CD4-positive, alpha-beta T cell (primary cell): ENCODE results near the gene APBB1. TPM values are rescaled to one million over a fixed set of nuclear protein-coding genes. Genes with fewer than 3 reads are reported as not detected.

ENCODE experiments used
- ATAC-seq: fragments of 200-7000 bp; cut with Tn5 transposase; one replicate; pipeline ENCODE4 v1.10.0; 2022; ENCODE audit warnings: mild to moderate bottlenecking; ENCODE audit not compliant: poor library complexity
- CTCF ChIA-PET: fragments of 350-600 bp; sonication (Branson Sonifier 250); formaldehyde crosslinking; loops from one replicate; lab custom pipeline; 2021; ENCODE audit warnings: antibody characterized with exemption, inconsistent platforms; lab: Charles Lee
- POLR2A ChIA-PET: fragments of 350-600 bp; sonication (Branson Sonifier 250); formaldehyde crosslinking; loops from one replicate; lab custom pipeline; 2021; ENCODE audit warnings: antibody characterized with exemption, inconsistent platforms; lab: Charles Lee
- DNase-seq, 14 experiments: peaks; one replicate each; pipeline ENCODE4 v3.0.0-alpha.2; 2013 to 2020; ENCODE audit warnings: mixed read lengths in 2 of 14
- H3K27ac ChIP-seq, 2 donors: one replicate each; pipeline versions ENCODE4 v1.5.1 to v1.7.0; 2013; ENCODE audit warnings: low read length in 2 of 2, low read depth in 1 of 2, mild to moderate bottlenecking in 1 of 2
- H3K27me3 ChIP-seq, 2 experiments: 1 replicate in 1 of 2; 2 replicates in 1 of 2; pipeline versions ENCODE4 v1.6.1 to v1.7.0; 2013; ENCODE audit warnings: low read length in 2 of 2, control low read depth in 1 of 2, mild to moderate bottlenecking in 1 of 2, moderate library complexity in 1 of 2; ENCODE audit not compliant: insufficient read depth in 2 of 2, control insufficient read depth in 1 of 2
- H3K36me3 ChIP-seq: one replicate; pipeline ENCODE4 v1.6.1; 2013; ENCODE audit warnings: low read length, control low read depth; ENCODE audit not compliant: insufficient read depth
- H3K4me1 ChIP-seq: one replicate; pipeline ENCODE4 v1.6.1; 2013; ENCODE audit warnings: low read length, control low read depth; ENCODE audit not compliant: insufficient read depth
- H3K4me3 ChIP-seq: one replicate; pipeline ENCODE4 v1.5.1; 2013; ENCODE audit warnings: mild to moderate bottlenecking, low read length, moderate library complexity
- H3K9me3 ChIP-seq, 2 experiments: 1 replicate in 1 of 2; 2 replicates in 1 of 2; pipeline versions ENCODE4 v1.6.1 to v1.7.0; 2013; ENCODE audit warnings: low read length in 2 of 2, mild to moderate bottlenecking in 2 of 2, control low read depth in 1 of 2, moderate library complexity in 1 of 2; ENCODE audit not compliant: control insufficient read depth in 1 of 2, insufficient read depth in 1 of 2
- H3K27ac Mint-ChIP-seq: one replicate; pipeline ENCODE4 v1.8.0; 2020; ENCODE audit warnings: mixed read lengths
- H3K27me3 Mint-ChIP-seq: one replicate; pipeline ENCODE4 v1.8.0; 2021; ENCODE audit warnings: mixed read lengths
- H3K36me3 Mint-ChIP-seq: one replicate; pipeline ENCODE4 v1.8.0; 2021; ENCODE audit warnings: low read depth, mixed read lengths
- H3K4me1 Mint-ChIP-seq: one replicate; pipeline ENCODE4 v1.8.0; 2021; ENCODE audit warnings: low read depth, mixed read lengths
- H3K4me3 Mint-ChIP-seq: one replicate; pipeline ENCODE4 v1.8.0; 2020; ENCODE audit warnings: mild to moderate bottlenecking, mixed read lengths
- H3K9me3 Mint-ChIP-seq: one replicate; pipeline ENCODE4 v1.8.0; 2020; ENCODE audit warnings: mixed read lengths
- intact Hi-C, 2 experiments: fragments of 100-400 bp; cut with DNase I in 1 of 2; cut with micrococcal nuclease in 1 of 2; formaldehyde crosslinking; loops; one replicate each; pipeline versions ENCODE4 v1.15.1 to v1.9.0; 2023 to 2025; cut with DNase I, micrococcal nuclease
- total RNA-seq, 174 experiments: library from RNA in 2 of 174; stranded (reverse) in 2 of 174; gene quantifications; one replicate each; pipeline ENCODE4 v1.2.3 and lab custom pipeline; 2021 to 2026
- TF ChIP-seq, protein P1 (sequence below): fragments of 200-600 bp; IDR thresholded peaks from one replicate; pipeline ENCODE4 v1.8.0; 2022; ENCODE audit warnings: antibody characterized with exemption, mild to moderate bottlenecking

Gene APBB1
- total RNA-seq, 2 experiments from 2014 or later, result 182 to 184 TPM

DNA sequence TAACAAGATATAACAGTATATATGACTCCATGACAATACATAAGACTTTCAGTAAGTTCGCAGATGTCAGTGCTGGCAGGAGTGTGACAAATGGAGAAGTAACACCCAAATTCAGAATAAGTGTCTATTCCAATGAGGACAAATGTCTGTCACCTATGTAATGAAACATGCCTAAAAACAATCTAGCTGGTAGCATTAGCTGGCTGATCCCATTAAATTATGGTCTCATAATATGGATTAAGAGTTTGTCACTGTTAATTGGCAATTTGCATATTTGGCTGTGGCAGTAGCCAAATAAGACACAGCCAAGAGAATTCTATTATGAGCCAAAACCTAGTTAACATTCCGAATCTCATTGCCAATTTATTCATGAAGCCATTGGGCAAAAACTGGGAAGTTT lies 68.4 kb downstream of the APBB1 start:
- H3K27me3 Mint-ChIP-seq, result no peaks in the 10 kb centered on the region
- H3K4me1 Mint-ChIP-seq, result no peaks in the 10 kb centered on the region
- H3K4me1 ChIP-seq, result peaks cover 5% of the 10 kb centered on the region
- H3K27ac Mint-ChIP-seq, result no peak overlapping the region
- no peaks in the 10 kb centered on the region for H3K36me3 ChIP-seq
- H3K9me3 ChIP-seq, result no peaks in the 10 kb centered on the region
- ATAC-seq (no peak), DNase-seq (no peak)
- intact Hi-C loops, result loop anchor here (5.0 kb wide), 5 partner anchors 748 to 1713 kb away; partner anchors contain the start of gene OR51D1 (in 1 of the 2)
- no peaks in the 10 kb centered on the region for H3K36me3 Mint-ChIP-seq
- H3K27ac ChIP-seq, result no peak overlapping the region
- POLR2A ChIA-PET, result no interaction called here
- CTCF ChIA-PET, result no interaction called here
- no peak overlapping the region for H3K4me3 Mint-ChIP-seq
- no peaks in the 10 kb centered on the region for H3K9me3 Mint-ChIP-seq
- TF ChIP-seq, protein P1, sequence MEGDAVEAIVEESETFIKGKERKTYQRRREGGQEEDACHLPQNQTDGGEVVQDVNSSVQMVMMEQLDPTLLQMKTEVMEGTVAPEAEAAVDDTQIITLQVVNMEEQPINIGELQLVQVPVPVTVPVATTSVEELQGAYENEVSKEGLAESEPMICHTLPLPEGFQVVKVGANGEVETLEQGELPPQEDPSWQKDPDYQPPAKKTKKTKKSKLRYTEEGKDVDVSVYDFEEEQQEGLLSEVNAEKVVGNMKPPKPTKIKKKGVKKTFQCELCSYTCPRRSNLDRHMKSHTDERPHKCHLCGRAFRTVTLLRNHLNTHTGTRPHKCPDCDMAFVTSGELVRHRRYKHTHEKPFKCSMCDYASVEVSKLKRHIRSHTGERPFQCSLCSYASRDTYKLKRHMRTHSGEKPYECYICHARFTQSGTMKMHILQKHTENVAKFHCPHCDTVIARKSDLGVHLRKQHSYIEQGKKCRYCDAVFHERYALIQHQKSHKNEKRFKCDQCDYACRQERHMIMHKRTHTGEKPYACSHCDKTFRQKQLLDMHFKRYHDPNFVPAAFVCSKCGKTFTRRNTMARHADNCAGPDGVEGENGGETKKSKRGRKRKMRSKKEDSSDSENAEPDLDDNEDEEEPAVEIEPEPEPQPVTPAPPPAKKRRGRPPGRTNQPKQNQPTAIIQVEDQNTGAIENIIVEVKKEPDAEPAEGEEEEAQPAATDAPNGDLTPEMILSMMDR, result no peak
- no peaks in the 10 kb centered on the region for H3K27me3 ChIP-seq
- no peak overlapping the region for H3K4me3 ChIP-seq

DNA sequence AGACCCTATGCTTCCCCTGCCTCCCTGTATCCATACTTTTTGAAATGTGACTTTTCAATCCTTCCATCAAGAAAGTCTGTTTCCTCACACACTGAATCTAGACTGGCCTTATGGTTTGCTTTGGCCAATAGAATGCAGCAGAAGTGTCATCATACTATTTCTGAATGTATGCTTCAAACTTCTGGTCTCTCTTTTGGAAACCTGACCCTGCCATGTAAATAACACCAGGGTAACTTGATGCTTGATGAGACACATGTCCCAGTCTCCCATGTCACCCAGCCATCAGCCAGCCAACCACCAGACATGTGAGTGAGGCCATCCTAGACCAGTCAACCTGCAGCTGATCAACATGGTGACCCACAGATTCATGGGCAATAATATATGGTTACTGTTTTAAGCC lies 68.9 kb downstream of the APBB1 start:
- Mint-ChIP-seq H3K27ac (no peak overlapping the region), H3K9me3 (no peaks in the 10 kb centered on the region), H3K4me1 (no peaks in the 10 kb centered on the region), H3K27me3 (no peaks in the 10 kb centered on the region), H3K36me3 (no peaks in the 10 kb centered on the region), H3K4me3 (no peak overlapping the region)
- H3K4me3 ChIP-seq, result no peak overlapping the region
- H3K9me3 ChIP-seq, result no peaks in the 10 kb centered on the region
- TF ChIP-seq, protein P1, result no peak
- H3K27ac ChIP-seq, result no peak overlapping the region
- DNase-seq (no peak), ATAC-seq (no peak)
- intact Hi-C loops, result loop anchor here (5.0 kb wide), 5 partner anchors 748 to 1713 kb away; partner anchors contain the start of gene OR51D1 (in 1 of the 2)
- H3K27me3 ChIP-seq, result no peaks in the 10 kb centered on the region
- peaks cover 5% of the 10 kb centered on the region for H3K4me1 ChIP-seq
- CTCF ChIA-PET, result no interaction called here
- H3K36me3 ChIP-seq, result no peaks in the 10 kb centered on the region
- POLR2A ChIA-PET, result no interaction called here

DNA sequence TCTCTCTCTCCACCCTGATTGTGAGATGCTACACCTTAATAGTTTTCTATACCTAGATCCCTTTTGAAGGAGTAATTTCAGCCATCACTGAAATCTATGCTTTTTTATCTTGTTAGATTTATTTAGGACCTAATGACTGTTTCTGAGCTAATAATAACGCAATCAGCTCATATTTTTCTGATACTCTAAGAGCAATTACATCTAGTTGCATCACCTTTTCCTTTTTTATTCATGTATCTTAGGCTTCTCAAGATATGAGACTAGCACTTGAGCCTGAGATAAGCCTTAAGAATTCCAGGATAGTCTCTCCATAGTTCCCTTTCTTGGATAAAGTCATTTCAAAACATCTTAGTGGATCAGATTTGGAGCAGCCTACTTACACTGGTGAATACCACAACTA lies 73.5 kb downstream of the APBB1 start:
- TF ChIP-seq, protein P1, result no peak
- DNase-seq (no peak), ATAC-seq (no peak)
- no peak overlapping the region for H3K27ac ChIP-seq
- ChIA-PET POLR2A (no interaction called here), CTCF (interaction anchor here (1.3 kb wide), 1 partner anchor 8 kb away, joined by 5 read pairs; no protein-coding TSS in a partner anchor)
- H3K4me1 ChIP-seq, result no peaks in the 10 kb centered on the region
- no peak overlapping the region for H3K4me3 ChIP-seq
- intact Hi-C loops, result no loop called here
- H3K4me3 Mint-ChIP-seq, result no peak overlapping the region
- no peaks in the 10 kb centered on the region for H3K36me3 ChIP-seq
- no peaks in the 10 kb centered on the region for H3K36me3 Mint-ChIP-seq
- H3K27me3 ChIP-seq, result no peaks in the 10 kb centered on the region
- H3K27ac Mint-ChIP-seq, result no peak overlapping the region
- no peaks in the 10 kb centered on the region for H3K4me1 Mint-ChIP-seq
- H3K9me3 Mint-ChIP-seq, result no peaks in the 10 kb centered on the region
- peaks cover 13% of the 10 kb centered on the region for H3K27me3 Mint-ChIP-seq
- H3K9me3 ChIP-seq, result no peaks in the 10 kb centered on the region

Other genes with a start within 250 kb of the APBB1 start
- not detected for gene OR52B2, start 248.8 kb downstream of the APBB1 start, total RNA-seq
- gene OR52W1, start 219.9 kb downstream of the APBB1 start, total RNA-seq, result not detected
- gene C11orf42, start 213.5 kb downstream of the APBB1 start, total RNA-seq, result not detected
- 10 to 100 TPM; 26.7 to 27.7 TPM for gene FHIP1B, start 184.5 kb downstream of the APBB1 start, total RNA-seq
- under 1 TPM in 1 of 2 experiments, not detected in 1; 0.16 TPM for gene CNGA4, start 180.0 kb downstream of the APBB1 start, total RNA-seq
- gene CCKBR, start 159.3 kb downstream of the APBB1 start, total RNA-seq, result not detected
- gene CAVIN3, start 98.6 kb downstream of the APBB1 start, total RNA-seq, result under 1 TPM in 1 of 2 experiments, not detected in 1; 0.27 TPM
- gene SMPD1, start 28.6 kb downstream of the APBB1 start, total RNA-seq, result 10 to 100 TPM; 70.9 to 75.0 TPM
- under 1 TPM; 0.52 to 0.87 TPM for gene HPX, start 21.9 kb upstream of the APBB1 start, total RNA-seq
- gene TRIM3, start 54.8 kb upstream of the APBB1 start, total RNA-seq, result 10 to 100 TPM; 16.4 to 16.6 TPM
- gene ARFIP2, start 62.2 kb upstream of the APBB1 start, total RNA-seq, result 10 to 100 TPM; 78.1 to 80.5 TPM
- 10 to 100 TPM; 68.5 to 68.6 TPM for gene TIMM10B, start 62.4 kb upstream of the APBB1 start, total RNA-seq
- gene DNHD1, start 78.2 kb upstream of the APBB1 start, total RNA-seq, result 10 to 100 TPM; 44.1 to 46.8 TPM
- 10 to 100 TPM; 25.7 to 27.3 TPM for gene RRP8, start 184.5 kb upstream of the APBB1 start, total RNA-seq
- 10 to 100 TPM; 19.2 to 21.0 TPM for gene ILK, start 184.7 kb upstream of the APBB1 start, total RNA-seq
- gene TAF10, start 193.1 kb upstream of the APBB1 start, total RNA-seq, result 100 to 1,000 TPM; 154 to 164 TPM
- gene TPP1, start 200.3 kb upstream of the APBB1 start, total RNA-seq, result 10 to 100 TPM; 29.7 to 34.4 TPM
- 1 to 10 TPM; 9.7 TPM for gene DCHS1, start 236.7 kb upstream of the APBB1 start, total RNA-seq